Vagina (tissue), 2 donors: ENCODE results near the gene KLRD1.

Experiments used
- CTCF ChIP-seq, 3 experiments: fragments of 450-650 bp in 2 of 3; fragments of 200-600 bp in 1 of 3; sonication (generic) in 1 of 3; IDR thresholded peaks; one replicate each; pipeline ENCODE4 v1.5.1; 2017 to 2019; ENCODE audit warnings: antibody characterized with exemption in 3 of 3, mild to moderate bottlenecking in 2 of 3, moderate library complexity in 2 of 3
- POLR2A ChIP-seq, 2 donors: fragments of 450-650 bp; IDR thresholded peaks; one replicate each; pipeline ENCODE4 v1.6.1; 2017; ENCODE audit warnings: antibody characterized with exemption in 2 of 2, mild to moderate bottlenecking in 2 of 2, moderate library complexity in 2 of 2

GRCh38 chr12:10339053-10339840, 31.6 kb downstream of the KLRD1 start:
- no peak for TF ChIP-seq CTCF (IDR thresholded peaks at IDR 0.05)
- no peak for TF ChIP-seq POLR2A (IDR thresholded peaks at IDR 0.05)
